Measurements from ENCODE around the gene MGAT5B.

The MGAT5B gene

GRCh38 chr17:76879691-76880090 lies 11.5 kb downstream of the MGAT5B start:
- DNase-seq (ENCODE audit: low spot score) = no peak

GRCh38 chr17:76880268-76880667 lies 12.1 kb downstream of the MGAT5B start:
- no peak for DNase-seq (ENCODE audit: low spot score)

DNA sequence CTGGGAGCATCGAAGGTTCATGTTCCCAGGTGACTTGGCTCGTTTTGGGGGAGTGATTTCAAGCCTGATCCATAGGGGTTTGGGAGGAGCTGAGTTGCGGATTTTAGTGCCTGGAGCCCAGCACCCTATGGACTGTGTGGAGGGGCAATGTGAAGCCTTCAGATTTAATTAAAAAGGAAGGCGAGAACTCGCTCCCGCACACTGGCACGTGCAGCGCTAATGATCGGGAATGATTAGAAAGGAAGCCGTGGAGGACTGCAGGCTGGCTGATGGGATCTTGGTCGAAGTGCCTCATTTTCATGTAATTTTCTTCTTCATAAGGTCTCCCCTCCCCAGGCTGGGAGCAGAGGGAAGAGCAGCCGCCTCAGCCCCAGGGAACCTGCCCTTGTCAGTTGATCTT lies 12.8 kb downstream of the MGAT5B start:
- DNase-seq (ENCODE audit: low spot score) = no peak

DNA sequence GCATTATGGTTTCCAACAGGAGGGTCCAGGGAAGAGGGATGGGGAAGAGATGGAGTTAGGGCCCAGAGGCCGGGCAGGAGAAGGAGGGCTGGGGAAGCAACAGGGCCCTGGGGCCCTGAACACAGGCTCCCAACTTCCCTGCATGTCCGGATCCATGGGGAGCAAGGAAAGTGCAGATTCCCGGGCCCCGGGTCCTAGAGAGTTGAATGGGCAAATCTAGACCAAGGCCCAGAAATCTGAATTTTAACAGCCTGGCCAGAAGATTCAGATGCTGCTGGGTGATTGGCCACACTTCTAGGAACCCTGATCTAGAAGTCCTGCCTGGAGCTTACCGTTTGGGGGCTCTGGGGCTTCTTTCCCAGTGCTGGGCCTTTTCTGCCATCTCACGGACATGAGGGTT lies 13.2 kb downstream of the MGAT5B start:
- DNase-seq (ENCODE audit: low spot score) = no peak

DNA sequence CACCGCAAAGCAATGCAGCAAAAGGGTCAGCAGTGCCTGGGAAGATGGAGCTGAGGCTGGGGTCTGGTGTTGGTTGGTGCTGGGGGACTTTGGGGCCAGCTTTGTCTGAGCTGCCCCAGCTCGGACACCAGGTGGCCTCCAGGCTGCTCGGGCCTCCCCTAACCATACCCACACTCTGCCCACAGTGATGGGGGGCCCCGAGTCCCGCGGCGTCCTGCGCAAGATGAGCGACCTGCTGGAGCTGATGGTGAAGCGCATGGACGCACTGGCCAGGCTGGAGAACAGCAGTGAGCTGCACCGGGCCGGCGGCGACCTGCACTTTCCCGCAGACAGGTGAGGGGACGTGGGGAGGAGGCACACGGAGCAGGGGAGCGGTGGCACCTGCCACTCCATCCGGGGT lies 13.8 kb downstream of the MGAT5B start:
- no peak for DNase-seq (ENCODE audit: low spot score)

DNA sequence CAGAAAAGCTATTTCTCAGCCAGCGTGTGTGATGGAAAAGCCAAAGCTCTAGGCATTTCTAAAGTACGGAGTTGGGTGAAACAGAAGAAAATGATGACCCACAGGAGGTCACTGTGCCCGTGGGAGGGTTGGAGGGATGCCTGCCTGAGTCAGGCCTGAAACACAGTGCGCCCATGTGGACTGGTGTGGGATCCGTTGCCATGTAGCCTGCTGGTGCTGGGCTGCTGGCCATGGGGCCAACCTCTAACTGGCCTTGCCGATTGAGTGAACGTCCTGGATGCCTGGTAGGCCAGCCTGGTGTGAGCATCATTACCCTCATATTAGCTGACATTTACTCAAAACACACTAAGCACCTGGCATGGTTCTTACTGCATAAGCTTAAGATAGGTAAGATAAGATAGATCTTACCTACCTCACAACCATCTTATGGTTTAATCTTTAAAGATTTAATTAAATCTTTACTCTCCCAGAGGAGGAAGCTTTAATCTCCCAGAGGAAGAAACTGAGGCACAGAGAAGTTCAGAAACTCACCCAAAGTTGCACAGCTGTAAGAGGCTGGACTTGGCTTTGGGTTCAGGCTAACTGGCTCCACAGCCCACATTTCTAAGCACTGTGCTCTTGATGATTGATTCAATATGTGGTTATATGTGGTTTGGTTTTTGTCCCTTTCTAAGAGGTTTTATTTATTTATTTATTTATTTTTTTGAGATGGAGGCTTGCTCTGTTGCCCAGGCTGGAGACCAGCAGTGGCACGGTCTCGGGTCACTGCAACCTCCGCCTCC lies 15.7 kb downstream of the MGAT5B start:
- no peak for DNase-seq (ENCODE audit: low spot score)

DNA sequence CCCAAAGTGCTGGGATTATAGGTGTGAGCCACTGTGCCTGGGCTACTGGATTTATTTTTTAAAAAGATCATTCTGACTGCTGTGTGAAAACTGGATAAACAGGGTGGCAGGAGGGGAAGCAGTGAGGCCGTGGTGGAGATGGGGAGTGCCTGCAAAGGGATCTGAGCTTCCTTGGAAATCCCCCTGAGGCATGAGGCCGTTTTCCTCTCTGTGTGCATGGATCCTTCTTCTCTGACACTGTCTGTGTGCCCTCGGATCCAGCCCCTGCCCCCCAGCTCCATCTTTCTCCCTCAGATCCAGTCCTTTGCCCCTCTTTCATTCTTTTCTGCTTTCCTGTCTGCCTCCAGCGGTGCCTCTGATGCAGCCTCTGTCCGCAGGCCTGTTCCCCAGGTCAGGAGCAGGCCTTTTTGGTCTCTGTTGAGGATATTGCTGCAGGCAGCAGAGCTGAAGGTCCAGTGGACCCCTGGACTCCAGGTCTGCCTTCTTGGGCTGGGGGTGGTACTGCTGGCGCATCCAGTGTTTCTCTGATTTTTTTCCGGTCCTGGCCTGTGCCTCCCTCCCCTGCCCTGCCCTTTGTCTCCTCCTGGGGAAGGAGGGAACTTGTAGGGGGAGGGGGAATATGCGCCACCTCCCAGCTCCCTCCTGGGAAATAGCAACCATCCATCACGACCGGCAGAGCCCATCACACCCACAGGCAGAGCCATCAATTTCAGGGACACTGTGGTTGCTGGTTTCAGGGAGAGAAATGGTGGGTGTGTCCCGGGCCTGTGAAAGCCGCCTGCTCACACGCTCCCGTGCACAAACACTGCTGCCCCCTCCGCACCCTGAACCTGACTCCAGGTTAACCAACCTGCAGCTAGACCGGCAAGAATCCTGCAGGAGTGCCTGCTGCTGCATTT lies 17.0 kb downstream of the MGAT5B start:
- no peak for DNase-seq (ENCODE audit: low spot score)

- DNase-seq (ENCODE audit: low spot score) = no peak
Observed at GRCh38 chr17:76885894-76886290, 17.7 kb downstream of the MGAT5B start.

- DNase-seq (ENCODE audit: low spot score) = no peak
Observed at GRCh38 chr17:76886395-76886794, 18.2 kb downstream of the MGAT5B start.

- no peak for DNase-seq (ENCODE audit: low spot score)
Observed at GRCh38 chr17:76887802-76888201, 19.6 kb downstream of the MGAT5B start.

- DNase-seq (ENCODE audit: low spot score) = no peak
Observed at GRCh38 chr17:76888661-76889060, 20.5 kb downstream of the MGAT5B start.

DNA sequence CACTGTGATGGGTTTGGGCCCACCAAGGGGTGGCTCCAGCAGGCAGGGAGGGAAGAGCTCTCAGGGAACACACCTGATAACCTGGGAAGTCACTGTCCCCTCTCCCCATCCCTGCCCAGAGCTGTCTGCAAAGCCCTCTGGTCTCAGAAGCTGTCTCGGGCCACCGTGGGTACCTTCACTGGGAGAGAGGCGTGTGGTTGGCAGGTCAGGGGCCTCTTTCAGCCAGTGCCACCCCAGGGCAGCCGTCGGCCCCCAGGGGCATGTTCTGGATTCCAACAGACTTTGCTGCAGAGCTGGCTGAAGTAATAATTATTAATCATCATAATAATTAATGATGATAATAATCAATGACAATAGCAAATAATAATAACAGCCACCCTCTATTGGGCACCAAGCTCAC lies 21.1 kb downstream of the MGAT5B start:
- no peak for DNase-seq (ENCODE audit: low spot score)

- DNase-seq (ENCODE audit: low spot score) = no peak
Observed at GRCh38 chr17:76892329-76892728, 24.1 kb downstream of the MGAT5B start.

GRCh38 chr17:76893623-76894334 lies 25.6 kb downstream of the MGAT5B start:
- DNase-seq (ENCODE audit: low spot score) = no peak

DNA sequence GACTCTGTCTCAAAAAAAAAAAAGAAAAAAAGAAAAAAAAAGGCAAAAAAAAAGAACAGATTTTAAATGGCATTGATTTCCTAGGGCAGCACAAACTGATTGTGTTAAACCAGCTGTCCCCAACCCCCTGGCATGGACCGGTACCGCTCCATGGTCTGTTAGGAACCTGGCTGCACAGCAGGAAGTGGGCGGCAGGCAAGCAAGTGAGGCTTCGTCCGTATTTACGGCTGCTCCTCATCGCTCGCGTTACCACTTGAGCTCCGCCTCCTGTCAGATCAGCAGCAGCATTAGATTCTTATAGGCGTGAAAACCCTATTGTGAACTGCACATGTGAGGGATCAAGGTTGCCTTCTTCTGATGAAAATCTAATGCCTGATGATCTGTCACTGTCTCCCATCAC lies 26.6 kb downstream of the MGAT5B start:
- DNase-seq (ENCODE audit: low spot score) = no peak

- DNase-seq (ENCODE audit: low spot score) = no peak
Observed at GRCh38 chr17:76897023-76897422, 28.8 kb downstream of the MGAT5B start.

GRCh38 chr17:76899414-76899813 lies 31.2 kb downstream of the MGAT5B start:
- no peak for DNase-seq (ENCODE audit: low spot score)

- no peak for DNase-seq (ENCODE audit: low spot score)
Observed at GRCh38 chr17:76900723-76901122, 32.5 kb downstream of the MGAT5B start.

- DNase-seq (ENCODE audit: low spot score) = no peak
Observed at GRCh38 chr17:76901542-76902197, 33.5 kb downstream of the MGAT5B start.

DNA sequence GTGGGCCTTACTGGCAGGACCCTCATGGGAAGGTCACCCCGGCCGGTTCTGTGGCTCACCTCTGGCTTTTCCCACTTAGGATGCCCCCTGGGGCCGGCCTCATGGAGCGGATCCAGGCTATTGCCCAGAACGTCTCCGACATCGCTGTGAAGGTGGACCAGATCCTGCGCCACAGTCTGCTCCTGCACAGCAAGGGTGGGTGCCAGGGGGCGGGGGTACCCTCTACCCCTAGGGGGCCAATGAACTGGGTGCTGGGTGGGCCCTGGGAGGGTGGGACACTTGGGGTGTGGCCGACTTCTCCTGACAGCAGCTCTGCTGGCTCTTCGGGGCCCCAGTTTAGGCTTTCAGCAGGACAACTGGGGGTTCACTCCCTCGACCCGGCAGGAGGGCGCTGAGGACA lies 34.3 kb downstream of the MGAT5B start:
- no peak for DNase-seq (ENCODE audit: low spot score)

- DNase-seq (ENCODE audit: low spot score) = no peak
Observed at GRCh38 chr17:76903631-76904030, 35.4 kb downstream of the MGAT5B start.

DNA sequence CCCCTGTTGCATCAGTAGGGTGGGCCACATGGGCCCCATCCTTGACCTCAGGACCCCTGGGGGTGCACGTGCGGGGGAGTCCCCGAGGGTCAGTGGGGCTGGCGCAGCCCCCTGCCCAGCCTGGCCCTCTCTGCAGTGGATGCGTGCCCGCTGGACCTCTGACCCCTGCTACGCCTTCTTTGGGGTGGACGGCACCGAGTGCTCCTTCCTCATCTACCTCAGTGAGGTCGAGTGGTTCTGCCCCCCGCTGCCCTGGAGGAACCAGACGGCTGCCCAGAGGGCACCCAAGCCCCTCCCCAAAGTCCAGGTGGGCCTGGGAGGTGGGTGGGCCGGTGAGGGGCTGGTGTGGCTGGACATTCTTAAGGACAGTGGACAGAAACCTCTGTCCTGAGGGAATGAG lies 35.9 kb downstream of the MGAT5B start:
- no peak for DNase-seq (ENCODE audit: low spot score)

Data from CD4-positive, alpha-beta T cell treated with Interleukin-2 at 100 ng/mL for 4 hours (primary cell).